ENCODE data around the gene COIL. TPM values are rescaled to one million over a fixed set of nuclear protein-coding genes. Genes with fewer than 3 reads are reported as not detected.

Gene COIL
- polyA plus RNA-seq, 3 donors: 3.0 to 6.6 (median 5.3) TPM

DNA sequence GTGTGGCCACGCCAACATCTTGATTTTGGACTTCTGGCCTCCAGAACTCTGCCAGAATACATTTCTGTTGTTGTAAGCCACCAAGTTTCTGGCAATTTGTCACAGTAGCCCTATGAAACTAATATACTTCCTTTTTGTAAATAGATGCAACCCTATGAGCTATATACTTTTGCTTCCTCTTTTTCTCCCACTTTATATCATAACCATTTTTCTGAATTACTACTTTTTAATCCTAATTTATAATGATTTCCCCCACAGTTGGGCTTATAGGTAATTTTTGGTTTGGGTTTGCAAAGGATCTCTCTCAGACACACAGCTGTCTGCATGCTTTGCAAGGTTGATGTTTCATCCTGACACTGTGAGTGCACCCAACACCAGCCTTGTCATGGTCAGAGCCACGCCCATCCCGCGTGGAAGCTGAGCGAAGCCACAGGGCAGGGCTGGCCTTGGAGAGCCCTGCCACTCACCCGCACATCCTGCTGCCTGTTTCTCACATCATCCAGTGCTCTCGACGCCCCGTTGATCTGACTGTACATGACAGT lies 52.8 kb downstream of the COIL start:
- H3K36me3 Mint-ChIP-seq: peaks cover 64 to 75% of the 10 kb centered on the region in 2 donors
- peaks cover 98% of the 10 kb centered on the region for H4K20me1 ChIP-seq (ENCODE audit: insufficient read depth, low read length)
- H3K27me3 Mint-ChIP-seq (ENCODE audit: low read depth in 3 of 3): peaks cover 0 to 2% (median 0%) of the 10 kb centered on the region in 3 donors
- H2AFZ ChIP-seq (ENCODE audit: insufficient read depth, low read depth, low read length, poor library complexity, severe bottlenecking): no peak overlapping the region
- H3K79me2 ChIP-seq (ENCODE audit: insufficient read depth, low read length): peaks cover 91% of the 10 kb centered on the region
- intact Hi-C loops (cut with micrococcal nuclease): no loop called here
- H3K27ac Mint-ChIP-seq: peak overlapping the region; percentile 95 to 98 (median 96)
- peak overlapping the region; percentile 11 for H3K9ac ChIP-seq (ENCODE audit: insufficient read depth, low read length, poor library complexity, severe bottlenecking)
- peak overlapping the region; percentile 58 to 85 for H3K4me3 Mint-ChIP-seq
- TF ChIP-seq, protein P1, sequence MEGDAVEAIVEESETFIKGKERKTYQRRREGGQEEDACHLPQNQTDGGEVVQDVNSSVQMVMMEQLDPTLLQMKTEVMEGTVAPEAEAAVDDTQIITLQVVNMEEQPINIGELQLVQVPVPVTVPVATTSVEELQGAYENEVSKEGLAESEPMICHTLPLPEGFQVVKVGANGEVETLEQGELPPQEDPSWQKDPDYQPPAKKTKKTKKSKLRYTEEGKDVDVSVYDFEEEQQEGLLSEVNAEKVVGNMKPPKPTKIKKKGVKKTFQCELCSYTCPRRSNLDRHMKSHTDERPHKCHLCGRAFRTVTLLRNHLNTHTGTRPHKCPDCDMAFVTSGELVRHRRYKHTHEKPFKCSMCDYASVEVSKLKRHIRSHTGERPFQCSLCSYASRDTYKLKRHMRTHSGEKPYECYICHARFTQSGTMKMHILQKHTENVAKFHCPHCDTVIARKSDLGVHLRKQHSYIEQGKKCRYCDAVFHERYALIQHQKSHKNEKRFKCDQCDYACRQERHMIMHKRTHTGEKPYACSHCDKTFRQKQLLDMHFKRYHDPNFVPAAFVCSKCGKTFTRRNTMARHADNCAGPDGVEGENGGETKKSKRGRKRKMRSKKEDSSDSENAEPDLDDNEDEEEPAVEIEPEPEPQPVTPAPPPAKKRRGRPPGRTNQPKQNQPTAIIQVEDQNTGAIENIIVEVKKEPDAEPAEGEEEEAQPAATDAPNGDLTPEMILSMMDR (IDR thresholded peaks at IDR 0.05): no peak
- H3K27ac ChIP-seq (ENCODE audit: low read depth in 1 of 2, low read length in 2 of 2): peak overlapping the region; percentile 75 to 89
- H3K9me3 Mint-ChIP-seq: no peaks in the 10 kb centered on the region
- H3K4me3 ChIP-seq (replicated peaks in 1 of 3; ENCODE audit: low read depth in 2 of 3, low read length in 3 of 3): peak overlapping the region in 1 of 3 experiments; percentile 98
- DNase-seq: peak; percentile 89 to 92 (median 91)
- H3K27me3 ChIP-seq (ENCODE audit: control insufficient read depth in 2 of 2, insufficient read depth in 2 of 2, low read length in 2 of 2): no peaks in the 10 kb centered on the region
- H3K9me3 ChIP-seq (replicated peaks in 1 of 2; ENCODE audit: control insufficient read depth in 1 of 2, insufficient read depth in 1 of 2, low read length in 2 of 2): no peaks in the 10 kb centered on the region
- 2% methylated on average over 9 of the region's 9 CpGs for WGBS (ENCODE audit: insufficient coverage)
- H3K4me1 ChIP-seq (ENCODE audit: control insufficient read depth in 1 of 2, insufficient read depth in 2 of 2, low read length in 2 of 2): peaks cover 61 to 67% of the 10 kb centered on the region in 2 donors
- H3K36me3 ChIP-seq (replicated peaks in 1 of 2; ENCODE audit: control insufficient read depth in 1 of 2, insufficient read depth in 2 of 2, low read length in 2 of 2): peaks cover 44 to 54% of the 10 kb centered on the region in 2 donors
- peaks cover 72% of the 10 kb centered on the region for H3K4me1 Mint-ChIP-seq
- peak overlapping the region; percentile 52 for H3K4me2 ChIP-seq (replicated peaks; ENCODE audit: extremely low read depth, low read length, poor library complexity, severe bottlenecking)

DNA sequence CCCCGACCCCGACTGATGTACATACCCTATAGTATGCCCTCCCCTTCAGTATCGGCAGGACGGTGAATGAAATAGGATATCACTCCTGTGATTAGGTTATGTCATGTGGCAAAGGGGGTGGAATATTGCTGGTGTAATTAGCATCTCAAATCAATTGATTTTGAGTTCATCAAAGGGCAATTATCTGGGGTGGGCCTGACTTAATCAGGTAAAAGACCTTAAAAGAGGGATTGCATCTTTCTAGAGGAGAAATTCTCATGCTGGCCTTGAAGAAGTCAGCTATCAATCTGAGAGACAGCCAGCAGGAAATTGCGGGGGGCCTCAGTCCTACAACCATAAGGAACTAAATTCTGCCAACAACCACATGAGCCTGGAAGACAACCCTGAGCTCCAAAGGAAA lies 57.3 kb downstream of the COIL start:
- Histone ChIP-seq H3K79me2 (ENCODE audit: insufficient read depth, low read length) (peaks cover 91% of the 10 kb centered on the region), H3K4me1 (ENCODE audit: control insufficient read depth in 1 of 2, insufficient read depth in 2 of 2, low read length in 2 of 2) (peaks cover 21 to 22% of the 10 kb centered on the region in 2 donors), H3K4me3 (replicated peaks in 1 of 3; ENCODE audit: low read depth in 2 of 3, low read length in 3 of 3) (no peak overlapping the region), H3K4me2 (replicated peaks; ENCODE audit: extremely low read depth, low read length, poor library complexity, severe bottlenecking) (no peak overlapping the region), H3K27me3 (ENCODE audit: control insufficient read depth in 2 of 2, insufficient read depth in 2 of 2, low read length in 2 of 2) (no peaks in the 10 kb centered on the region), H3K9ac (ENCODE audit: insufficient read depth, low read length, poor library complexity, severe bottlenecking) (no peak overlapping the region), H2AFZ (ENCODE audit: insufficient read depth, low read depth, low read length, poor library complexity, severe bottlenecking) (no peak overlapping the region), H3K9me3 (replicated peaks in 1 of 2; ENCODE audit: control insufficient read depth in 1 of 2, insufficient read depth in 1 of 2, low read length in 2 of 2) (no peaks in the 10 kb centered on the region), H3K27ac (ENCODE audit: low read depth in 1 of 2, low read length in 2 of 2) (peak overlapping the region in 1 of 2 donors; percentile 20), H3K36me3 (replicated peaks in 1 of 2; ENCODE audit: control insufficient read depth in 1 of 2, insufficient read depth in 2 of 2, low read length in 2 of 2) (peaks cover 88 to 92% of the 10 kb centered on the region in 2 donors), H4K20me1 (ENCODE audit: insufficient read depth, low read length) (peaks cover 98% of the 10 kb centered on the region)
- Mint-ChIP-seq H3K4me3 (no peak overlapping the region), H3K27me3 (ENCODE audit: low read depth in 3 of 3) (peaks cover 0 to 2% (median 0%) of the 10 kb centered on the region in 3 donors), H3K36me3 (peaks cover 82 to 94% of the 10 kb centered on the region in 2 donors), H3K9me3 (no peaks in the 10 kb centered on the region), H3K4me1 (peaks cover 46% of the 10 kb centered on the region), H3K27ac (peak overlapping the region in 4 of 7 donors; percentile 32 to 73 (median 56))
- WGBS (ENCODE audit: insufficient coverage): no CpG with 5 or more reads among the region's 5 CpGs
- no peak for DNase-seq
- TF ChIP-seq, protein P1 (IDR thresholded peaks at IDR 0.05): no peak
- intact Hi-C loops (cut with micrococcal nuclease): loop anchor here in 1 of 2 donors (5.0 kb wide), 1 partner anchor 34 kb away; no protein-coding TSS in a partner anchor
